HEK293 (cell line): Measurements from ENCODE around the gene G3BP1.
"Not testable (repeated sequence)": the region's sequence is repeated elsewhere in the genome, so short reads cannot be mapped to it uniquely, and the experiment has no call there.

Experiments used
- CTCF ChIA-PET: fragments of 350-600 bp; formaldehyde crosslinking; extraction: SDS; loops from one replicate; lab custom pipeline; 2021; ENCODE audit warnings: antibody characterized with exemption; lab: Yijun Ruan, JAX
- POLR2A ChIA-PET: fragments of 300-600 bp; formaldehyde crosslinking; extraction: SDS; loops from one replicate; lab custom pipeline; 2020; ENCODE audit warnings: antibody characterized with exemption, inconsistent platforms; lab: Yijun Ruan, JAX
- H3K27ac ChIP-seq: fragments of 200-500 bp; sonication (Bioruptor generic); 2 replicates; pipeline ENCODE4 v1.5.1; 2014; ENCODE audit warnings: low read depth, low read length, control low read depth, inconsistent platforms; ENCODE audit errors: extremely low read depth
- H3K36me3 ChIP-seq, 2 experiments: fragments of 200-500 bp in 1 of 2; sonication (Bioruptor generic) in 1 of 2; 1 replicate in 1 of 2; 2 replicates in 1 of 2; pipeline ENCODE4 v1.5.1; 2014 to 2017; ENCODE audit warnings: inconsistent platforms in 2 of 2, low read length in 2 of 2; ENCODE audit not compliant: control insufficient read depth in 2 of 2, insufficient read depth in 1 of 2
- H3K4me1 ChIP-seq: fragments of 200-500 bp; sonication (Bioruptor generic); 2 replicates; pipeline ENCODE4 v1.5.1; 2014; ENCODE audit warnings: mild to moderate bottlenecking, low read length, inconsistent platforms; ENCODE audit not compliant: control insufficient read depth, insufficient read depth
- H3K4me3 ChIP-seq: 2 replicates; pipeline ENCODE4 v1.5.1; 2011; ENCODE audit warnings: low read depth, mild to moderate bottlenecking, control low read depth, low read length, moderate library complexity
- H3K9me3 ChIP-seq: fragments of 200-500 bp; sonication (Bioruptor generic); 2 replicates; pipeline ENCODE4 v1.5.1; 2014; ENCODE audit warnings: low read depth, low read length, inconsistent platforms; ENCODE audit not compliant: control insufficient read depth, insufficient read depth
- BCL11B ChIP-seq: fragments of 450-650 bp; formaldehyde crosslinking; IDR thresholded peaks from 2 replicates; pipeline ENCODE4 v1.5.1; 2016; ENCODE audit warnings: low read depth, missing biosample characterization, missing genetic modification characterization
- IKZF3 ChIP-seq: fragments of 450-650 bp; IDR thresholded peaks from 2 replicates; pipeline ENCODE4 v1.5.0; 2018; ENCODE audit warnings: missing biosample characterization, mild to moderate bottlenecking, missing genetic modification characterization, moderate library complexity
- KLF1 ChIP-seq: fragments of 450-650 bp; formaldehyde crosslinking; IDR thresholded peaks from 2 replicates; pipeline ENCODE4 v1.5.1; 2016; ENCODE audit warnings: missing biosample characterization, missing genetic modification characterization
- MEIS1 ChIP-seq: sonication (generic); formaldehyde crosslinking; IDR thresholded peaks from 2 replicates; pipeline ENCODE4 v1.8.1; 2022; ENCODE audit warnings: missing genetic modification reagents, mild to moderate bottlenecking, borderline replicate concordance
- SETDB1 ChIP-seq: IDR thresholded peaks from one replicate; pipeline ENCODE4 v1.6.1; 2017; ENCODE audit warnings: mild to moderate bottlenecking, low read length, moderate library complexity, mixed read lengths; ENCODE audit not compliant: insufficient read length
- TCF7L2 ChIP-seq: IDR thresholded peaks from 2 replicates; pipeline ENCODE4 v1.6.1; 2011; ENCODE audit warnings: low read depth, mild to moderate bottlenecking, inconsistent platforms, low read length, moderate library complexity, borderline replicate concordance
- ZIC2 ChIP-seq: fragments of 450-650 bp; formaldehyde crosslinking; IDR thresholded peaks from 2 replicates; pipeline ENCODE4 v1.5.1; 2016; ENCODE audit warnings: missing biosample characterization, missing genetic modification characterization
- ZNF112 ChIP-seq: fragments of 450-650 bp; formaldehyde crosslinking; IDR thresholded peaks from 2 replicates; pipeline ENCODE4 v1.5.0; 2017; ENCODE audit warnings: missing biosample characterization, missing genetic modification characterization
- ZNF146 ChIP-seq: fragments of 450-650 bp; formaldehyde crosslinking; IDR thresholded peaks from 2 replicates; pipeline ENCODE4 v1.5.1; 2016; ENCODE audit warnings: missing biosample characterization, missing genetic modification characterization
- ZNF16 ChIP-seq: fragments of 450-650 bp; formaldehyde crosslinking; IDR thresholded peaks from 2 replicates; pipeline ENCODE4 v1.5.1; 2016; ENCODE audit warnings: low read depth, missing biosample characterization, missing genetic modification characterization
- ZNF335 ChIP-seq: fragments of 450-650 bp; formaldehyde crosslinking; conservative IDR thresholded peaks from 2 replicates; pipeline ENCODE4 v1.5.1; 2016; ENCODE audit warnings: missing biosample characterization, missing genetic modification characterization
- ZNF433 ChIP-seq: fragments of 450-650 bp; formaldehyde crosslinking; IDR thresholded peaks from 2 replicates; pipeline ENCODE4 v1.5.1; 2016; ENCODE audit warnings: missing biosample characterization, missing genetic modification characterization, low read depth
- ZNF473 ChIP-seq: fragments of 450-650 bp; formaldehyde crosslinking; IDR thresholded peaks from 2 replicates; pipeline ENCODE4 v1.5.1; 2017; ENCODE audit warnings: missing biosample characterization, missing genetic modification characterization
- ZNF560 ChIP-seq: fragments of 450-650 bp; formaldehyde crosslinking; IDR thresholded peaks from 2 replicates; pipeline ENCODE4 v1.5.1; 2017; ENCODE audit warnings: missing biosample characterization, missing genetic modification characterization, borderline replicate concordance
- ZNF626 ChIP-seq: fragments of 450-650 bp; sonication (Bioruptor Pico); formaldehyde crosslinking; IDR thresholded peaks from 2 replicates; pipeline ENCODE4 v1.5.1; 2018; ENCODE audit warnings: missing biosample characterization, missing genetic modification characterization, inconsistent platforms
- ZNF654 ChIP-seq: fragments of 450-650 bp; formaldehyde crosslinking; IDR thresholded peaks from 2 replicates; pipeline ENCODE4 v1.5.1; 2016; ENCODE audit warnings: low read depth, missing biosample characterization, missing genetic modification characterization
- ZNF660 ChIP-seq: fragments of 450-650 bp; IDR thresholded peaks from 2 replicates; pipeline ENCODE4 v1.5.1; 2018; ENCODE audit warnings: missing biosample characterization, mild to moderate bottlenecking, missing genetic modification characterization
- ZNF677 ChIP-seq: fragments of 450-650 bp; IDR thresholded peaks from 2 replicates; pipeline ENCODE4 v1.5.0; 2018; ENCODE audit warnings: missing biosample characterization, mild to moderate bottlenecking, missing genetic modification characterization, moderate library complexity
- ZNF707 ChIP-seq: fragments of 450-650 bp; formaldehyde crosslinking; IDR thresholded peaks from 2 replicates; pipeline ENCODE4 v1.5.1; 2016; ENCODE audit warnings: missing biosample characterization, missing genetic modification characterization
- ZNF768 ChIP-seq: fragments of 450-650 bp; formaldehyde crosslinking; IDR thresholded peaks from 2 replicates; pipeline ENCODE4 v1.5.1; 2018; ENCODE audit warnings: missing biosample characterization, mild to moderate bottlenecking, missing genetic modification characterization
- ZSCAN23 ChIP-seq: fragments of 450-650 bp; formaldehyde crosslinking; IDR thresholded peaks from 2 replicates; pipeline ENCODE4 v1.5.1; 2016; ENCODE audit warnings: missing biosample characterization, missing genetic modification characterization
- TF ChIP-seq, protein P1 (sequence below): fragments of 450-650 bp; formaldehyde crosslinking; IDR thresholded peaks from 2 replicates; pipeline ENCODE4 v1.5.1; 2016; ENCODE audit warnings: missing biosample characterization, missing genetic modification characterization
- TF ChIP-seq, protein P2 (sequence below): fragments of 450-650 bp; formaldehyde crosslinking; IDR thresholded peaks from 2 replicates; pipeline ENCODE4 v1.5.1; 2016; ENCODE audit warnings: missing biosample characterization, missing genetic modification characterization, borderline replicate concordance

Gene G3BP1

DNA sequence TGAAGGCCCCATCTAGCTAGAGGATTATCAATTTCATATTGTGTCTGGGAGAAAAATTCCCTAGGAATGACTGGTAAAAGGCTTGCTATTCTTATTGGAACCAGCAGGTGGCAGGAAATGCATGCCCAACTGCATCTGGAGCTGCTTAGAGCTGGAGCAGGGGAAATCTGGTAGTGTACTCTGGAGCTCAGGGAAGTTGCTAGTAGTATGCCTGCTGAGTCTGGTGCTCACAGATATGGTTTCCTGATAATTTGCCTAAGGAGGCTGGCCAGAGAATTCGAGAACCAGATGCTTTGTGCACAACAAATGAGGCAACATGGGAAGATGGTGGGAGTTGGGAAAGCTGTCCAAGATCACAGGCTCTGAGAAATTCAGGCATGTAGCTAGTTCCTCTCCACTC, 53.7 kb downstream of the G3BP1 start:
- Histone ChIP-seq H3K27ac (no peak overlapping the region), H3K4me1 (no peaks in the 10 kb centered on the region)
- no peak for TF ChIP-seq TCF7L2
- no peak for TF ChIP-seq ZNF768
- TF ChIP-seq ZNF654 = peak; percentile 78
- TF ChIP-seq BCL11B (tag by site-specific recombination) = no peak
- TF ChIP-seq, protein P1, sequence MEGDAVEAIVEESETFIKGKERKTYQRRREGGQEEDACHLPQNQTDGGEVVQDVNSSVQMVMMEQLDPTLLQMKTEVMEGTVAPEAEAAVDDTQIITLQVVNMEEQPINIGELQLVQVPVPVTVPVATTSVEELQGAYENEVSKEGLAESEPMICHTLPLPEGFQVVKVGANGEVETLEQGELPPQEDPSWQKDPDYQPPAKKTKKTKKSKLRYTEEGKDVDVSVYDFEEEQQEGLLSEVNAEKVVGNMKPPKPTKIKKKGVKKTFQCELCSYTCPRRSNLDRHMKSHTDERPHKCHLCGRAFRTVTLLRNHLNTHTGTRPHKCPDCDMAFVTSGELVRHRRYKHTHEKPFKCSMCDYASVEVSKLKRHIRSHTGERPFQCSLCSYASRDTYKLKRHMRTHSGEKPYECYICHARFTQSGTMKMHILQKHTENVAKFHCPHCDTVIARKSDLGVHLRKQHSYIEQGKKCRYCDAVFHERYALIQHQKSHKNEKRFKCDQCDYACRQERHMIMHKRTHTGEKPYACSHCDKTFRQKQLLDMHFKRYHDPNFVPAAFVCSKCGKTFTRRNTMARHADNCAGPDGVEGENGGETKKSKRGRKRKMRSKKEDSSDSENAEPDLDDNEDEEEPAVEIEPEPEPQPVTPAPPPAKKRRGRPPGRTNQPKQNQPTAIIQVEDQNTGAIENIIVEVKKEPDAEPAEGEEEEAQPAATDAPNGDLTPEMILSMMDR (tag by site-specific recombination) = peak; percentile 64
- TF ChIP-seq KLF1 (tag by site-specific recombination) = no peak
- 0 out of 2 replicates have a peak, but pooled peaks have one; percentile 24 for TF ChIP-seq IKZF3 (tag by site-specific recombination)
- peak; percentile 70 for TF ChIP-seq ZNF335 (tag by site-specific recombination)
- TF ChIP-seq ZNF660 (tag by site-specific recombination) = 0 out of 2 replicates have a peak, but pooled peaks have one; percentile 58
- TF ChIP-seq, all 188 proteins: peak for 5
- POLR2A ChIA-PET = interaction anchor here (1.0 to 1.5 kb wide), 2 partner anchors 317 to 524 kb away, joined by 3 to 7 read pairs; no protein-coding TSS in a partner anchor
- Histone ChIP-seq H3K36me3 (peaks cover 11 to 14% of the 10 kb centered on the region in 2 experiments; a peak in 2 of 3 replicates), H3K4me3 (no peak overlapping the region), H3K9me3 (no peaks in the 10 kb centered on the region)
- CTCF ChIA-PET = interaction anchor here (0.5 to 3.4 kb wide), 53 partner anchors 9 to 689 kb away, joined by 3 to 142 read pairs (median 4); partner anchors contain the start of gene GLRA1

DNA sequence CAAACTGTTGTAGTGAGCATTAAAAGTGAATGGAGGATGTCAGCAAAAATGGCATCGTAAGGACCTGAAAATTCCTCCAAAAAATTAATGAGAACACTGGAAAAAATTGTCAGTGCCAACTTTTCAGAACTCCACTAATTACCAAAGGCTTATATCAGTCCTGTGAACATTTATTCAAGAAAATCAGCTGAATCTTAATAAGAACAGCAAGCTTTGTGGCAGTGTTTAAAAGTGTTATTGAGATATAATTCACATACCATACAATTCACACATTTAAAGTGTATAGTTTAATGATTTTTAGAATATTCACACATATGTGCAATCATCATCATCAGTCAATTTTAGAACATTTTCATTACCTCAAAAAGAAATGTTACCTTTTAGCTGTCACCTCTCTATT, 57.6 kb downstream of the G3BP1 start:
- no peak overlapping the region for H3K27ac ChIP-seq
- no peaks in the 10 kb centered on the region for H3K4me1 ChIP-seq
- no peaks in the 10 kb centered on the region for H3K9me3 ChIP-seq
- H3K36me3 ChIP-seq = peaks cover 6 to 8% of the 10 kb centered on the region in 2 experiments; a peak in 2 of 3 replicates
- no peak for TF ChIP-seq ZNF16 (tag by site-specific recombination)
- TF ChIP-seq ZNF677 (tag by site-specific recombination) = peak; percentile 95
- TF ChIP-seq, protein P2, sequence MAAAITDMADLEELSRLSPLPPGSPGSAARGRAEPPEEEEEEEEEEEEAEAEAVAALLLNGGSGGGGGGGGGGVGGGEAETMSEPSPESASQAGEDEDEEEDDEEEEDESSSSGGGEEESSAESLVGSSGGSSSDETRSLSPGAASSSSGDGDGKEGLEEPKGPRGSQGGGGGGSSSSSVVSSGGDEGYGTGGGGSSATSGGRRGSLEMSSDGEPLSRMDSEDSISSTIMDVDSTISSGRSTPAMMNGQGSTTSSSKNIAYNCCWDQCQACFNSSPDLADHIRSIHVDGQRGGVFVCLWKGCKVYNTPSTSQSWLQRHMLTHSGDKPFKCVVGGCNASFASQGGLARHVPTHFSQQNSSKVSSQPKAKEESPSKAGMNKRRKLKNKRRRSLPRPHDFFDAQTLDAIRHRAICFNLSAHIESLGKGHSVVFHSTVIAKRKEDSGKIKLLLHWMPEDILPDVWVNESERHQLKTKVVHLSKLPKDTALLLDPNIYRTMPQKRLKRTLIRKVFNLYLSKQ (tag by site-specific recombination) = no peak
- TF ChIP-seq ZNF473 (tag by site-specific recombination) = no peak
- H3K4me3 ChIP-seq = no peak overlapping the region
- ChIA-PET CTCF (interaction anchor here (3.7 to 4.7 kb wide), 2 partner anchors 313 to 520 kb away, joined by 27 to 53 read pairs; no protein-coding TSS in a partner anchor), POLR2A (no interaction called here)

DNA sequence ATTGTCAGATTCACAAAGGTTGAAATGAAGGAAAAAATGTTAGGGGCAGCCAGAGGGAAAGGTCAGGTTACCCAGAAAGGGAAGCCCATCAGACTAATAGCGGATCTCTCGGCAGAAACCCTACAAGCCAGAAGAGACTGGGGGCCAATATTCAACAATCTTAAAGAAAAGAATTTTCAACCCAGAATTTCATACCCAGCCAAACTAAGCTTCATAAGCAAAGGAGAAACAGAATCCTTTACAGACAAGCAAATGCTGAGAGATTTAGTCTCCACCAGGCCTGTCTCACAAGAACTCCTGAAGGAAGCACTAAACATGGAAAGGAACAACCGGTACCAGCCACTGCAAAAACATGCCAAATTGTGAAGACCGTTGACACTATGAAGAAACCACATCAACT, 61.1 kb downstream of the G3BP1 start:
- H3K9me3 ChIP-seq, H3K36me3 ChIP-seq, H3K27ac ChIP-seq, H3K4me3 ChIP-seq, CTCF ChIA-PET, H3K4me1 ChIP-seq: not testable (repeated sequence)
- POLR2A ChIA-PET = interaction anchor here (0.6 kb wide), 1 partner anchor 54 kb away, joined by 3 read pairs; no protein-coding TSS in a partner anchor

DNA sequence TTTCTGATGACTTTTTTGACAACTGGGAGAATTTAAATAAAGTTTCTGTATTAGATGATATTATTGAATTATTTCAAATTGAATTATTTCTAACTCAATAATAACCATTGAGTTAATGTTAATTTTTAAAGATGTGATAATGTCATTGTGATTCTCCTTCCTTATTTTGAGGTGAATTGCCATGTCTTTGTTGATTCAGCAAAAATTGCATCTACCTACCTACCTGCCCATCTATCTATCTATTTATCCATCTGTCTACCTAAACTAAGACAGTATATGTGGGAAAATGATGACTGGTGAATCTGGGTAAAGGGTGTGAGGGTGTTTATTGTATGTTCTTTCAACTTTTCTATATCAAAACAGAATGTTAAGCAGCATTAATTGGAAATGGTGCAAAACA, 75.0 kb downstream of the G3BP1 start:
- Histone ChIP-seq H3K9me3 (no peaks in the 10 kb centered on the region), H3K36me3 (no peaks in the 10 kb centered on the region), H3K4me1 (no peaks in the 10 kb centered on the region), H3K27ac (no peak overlapping the region), H3K4me3 (no peak overlapping the region)
- ChIA-PET CTCF (no interaction called here), POLR2A (no interaction called here)
- TF ChIP-seq ZNF626 (tag by site-specific recombination) = no peak
- TF ChIP-seq ZNF707 (tag by site-specific recombination) = no peak
- TF ChIP-seq SETDB1 = no peak
- TF ChIP-seq MEIS1 = no peak
- TF ChIP-seq ZNF560 = no peak
- TF ChIP-seq ZIC2 (tag by site-specific recombination) = no peak
- TF ChIP-seq ZNF146 (tag by site-specific recombination) = no peak
- no peak for TF ChIP-seq ZNF433 (tag by site-specific recombination)
- TF ChIP-seq ZSCAN23 (tag by site-specific recombination) = no peak
- TF ChIP-seq ZNF112 (tag by site-specific recombination) = no peak
